HG03280 (cell line): ENCODE results near the gene ADAMTS13.
A peak's percentile ranks its signal among the peaks of the same experiment; 100 is the strongest.

Experiments used
- ATAC-seq: cut with Tn5 transposase; IDR thresholded peaks from one replicate; pipeline ENCODE4 v1.9.1; 2021; ENCODE audit warnings: mild to moderate bottlenecking, moderate library complexity; ENCODE audit not compliant: unreplicated experiment

ADAMTS13 gene

DNA sequence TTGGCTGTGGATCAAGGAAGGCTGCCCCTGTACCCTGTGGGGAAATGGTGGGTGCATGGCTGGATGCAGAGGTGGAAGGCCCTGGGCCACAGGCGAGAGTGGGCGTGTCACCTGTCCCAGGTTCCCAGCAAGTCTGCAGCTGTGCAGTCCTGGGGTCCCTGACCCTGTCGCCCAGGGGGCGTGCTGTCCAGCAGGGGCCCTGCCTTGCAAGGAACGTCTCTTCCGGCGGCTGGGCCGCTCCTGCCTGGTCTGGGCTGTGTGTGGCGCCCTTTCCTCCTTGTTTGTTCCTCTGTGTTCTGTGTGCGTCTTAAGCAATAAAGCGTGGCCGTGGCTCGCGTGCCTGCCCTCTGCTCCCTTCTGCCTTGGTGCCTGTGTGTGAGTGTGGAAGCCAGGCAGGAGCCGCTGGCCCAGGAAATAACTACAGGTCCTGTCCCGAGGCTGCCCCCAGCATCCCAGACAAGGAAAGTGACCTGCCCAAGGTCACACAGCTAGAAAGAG, 48.3 kb downstream of the ADAMTS13 start:
- ATAC-seq, result no peak

DNA sequence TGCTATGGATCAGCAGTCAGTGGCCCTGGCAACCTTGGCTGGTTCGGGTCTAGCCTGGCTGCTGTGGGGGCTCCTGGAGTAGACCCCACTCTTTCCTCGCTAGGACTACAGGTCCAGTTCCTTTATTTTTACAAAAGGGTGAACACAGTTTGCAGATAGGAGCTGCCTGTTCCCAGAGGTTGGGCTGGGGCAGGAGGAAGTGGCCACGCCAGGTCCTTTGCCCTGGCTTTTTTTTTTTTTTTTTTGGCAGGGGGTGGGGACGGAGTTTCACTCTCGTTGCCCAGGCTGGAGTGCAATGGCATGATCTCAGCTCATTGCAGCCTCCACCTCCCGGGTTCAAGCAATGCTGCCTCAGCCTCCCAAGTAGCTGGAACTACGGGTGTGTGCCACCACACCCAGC, 48.8 kb downstream of the ADAMTS13 start:
- no peak for ATAC-seq

DNA sequence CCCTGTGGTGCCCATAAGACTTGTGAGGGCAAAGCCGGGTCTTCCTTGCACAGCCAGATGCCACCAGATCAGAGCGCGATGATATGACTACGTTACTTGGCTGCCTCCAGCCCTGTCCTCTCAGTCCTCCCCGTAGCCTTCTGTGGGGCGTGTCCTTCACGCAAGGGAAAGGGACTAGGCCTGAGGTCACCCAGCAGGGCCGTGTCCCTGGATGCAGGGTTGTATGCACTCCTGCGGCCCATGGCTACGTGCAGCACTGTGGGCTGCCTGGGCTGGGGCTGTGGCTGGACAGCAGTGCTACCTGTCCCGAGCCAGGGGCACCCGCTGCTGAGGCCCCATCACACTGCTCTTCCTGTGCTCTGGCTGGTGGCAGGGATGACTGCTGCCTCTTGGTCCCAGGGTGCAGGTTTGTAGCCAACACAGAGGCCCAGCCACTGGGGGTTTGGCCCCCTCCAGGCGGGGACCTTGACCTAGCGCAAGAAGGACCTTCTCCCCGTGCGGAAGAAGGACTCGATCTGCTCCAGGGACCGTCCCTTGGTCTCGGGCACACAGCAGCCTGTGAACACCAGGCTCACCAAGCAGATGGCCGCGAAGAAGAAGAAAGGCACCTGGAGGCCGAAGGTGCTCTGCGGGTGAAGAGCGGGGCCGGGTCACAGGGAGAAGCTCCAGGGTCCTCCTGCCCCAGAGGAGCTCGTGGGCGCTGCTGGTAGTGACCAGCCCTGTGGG, 49.5 kb downstream of the ADAMTS13 start:
- ATAC-seq, result no peak

DNA sequence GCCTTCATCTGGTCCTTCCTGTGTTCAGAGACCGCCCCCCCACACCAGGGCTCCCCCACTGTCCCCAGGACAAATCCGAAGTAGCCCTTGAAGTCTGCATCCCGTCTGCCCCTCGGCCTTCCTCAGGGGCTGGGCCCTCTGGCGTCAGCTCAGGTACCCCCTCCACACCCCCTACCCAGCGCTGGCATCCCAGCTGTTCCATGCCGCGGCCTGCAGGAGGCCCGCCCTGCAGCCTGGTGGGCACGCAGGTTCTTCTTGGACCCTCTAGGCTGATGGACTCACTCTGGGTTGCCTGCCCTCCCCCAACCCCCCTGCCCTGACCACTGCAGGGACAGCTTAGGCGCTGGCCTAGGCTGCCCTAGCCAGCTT, 50.1 kb downstream of the ADAMTS13 start:
- no peak for ATAC-seq

GRCh38 chr9:133472753-133473378, 50.7 kb downstream of the ADAMTS13 start:
- no peak for ATAC-seq

DNA sequence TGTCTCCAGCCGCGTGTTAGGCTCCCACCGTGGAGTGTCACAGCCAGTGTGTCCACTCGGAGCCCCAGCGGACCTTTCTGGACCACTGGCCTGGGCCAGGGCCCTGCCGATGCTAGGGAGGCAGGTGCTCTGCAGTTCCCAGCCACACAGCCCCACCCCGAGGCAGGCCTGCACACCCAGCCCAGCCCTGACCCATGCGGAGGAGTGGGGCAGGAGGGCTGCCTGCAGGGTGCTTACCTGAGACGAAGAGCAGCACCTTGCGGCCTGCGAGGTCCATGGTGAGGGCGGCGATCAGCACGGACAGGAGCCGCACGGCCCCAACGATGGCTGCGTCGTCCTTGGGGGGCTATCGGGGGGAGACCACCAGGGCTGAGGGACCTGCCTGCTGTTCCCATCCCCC, 51.6 kb downstream of the ADAMTS13 start:
- ATAC-seq, result no peak

DNA sequence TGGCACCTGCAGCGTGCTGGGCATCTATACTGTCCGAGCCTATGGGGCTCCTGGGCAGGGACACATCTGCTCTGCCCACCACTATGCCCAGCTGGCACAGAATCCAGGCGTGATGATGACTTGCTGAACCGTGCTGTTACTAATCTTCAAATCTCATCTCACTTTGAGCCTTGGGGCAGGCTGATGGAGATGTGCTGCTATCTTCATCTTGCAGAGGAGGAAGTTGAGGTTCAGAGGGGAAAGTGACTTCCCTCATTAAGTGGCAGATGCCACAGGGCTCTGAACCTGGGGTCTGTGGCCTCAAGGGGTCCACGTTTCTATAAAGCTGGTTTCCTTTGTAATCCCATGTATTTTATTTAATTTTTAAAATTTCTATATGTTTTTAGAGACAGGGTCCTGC, 52.0 kb downstream of the ADAMTS13 start:
- ATAC-seq, result no peak

DNA sequence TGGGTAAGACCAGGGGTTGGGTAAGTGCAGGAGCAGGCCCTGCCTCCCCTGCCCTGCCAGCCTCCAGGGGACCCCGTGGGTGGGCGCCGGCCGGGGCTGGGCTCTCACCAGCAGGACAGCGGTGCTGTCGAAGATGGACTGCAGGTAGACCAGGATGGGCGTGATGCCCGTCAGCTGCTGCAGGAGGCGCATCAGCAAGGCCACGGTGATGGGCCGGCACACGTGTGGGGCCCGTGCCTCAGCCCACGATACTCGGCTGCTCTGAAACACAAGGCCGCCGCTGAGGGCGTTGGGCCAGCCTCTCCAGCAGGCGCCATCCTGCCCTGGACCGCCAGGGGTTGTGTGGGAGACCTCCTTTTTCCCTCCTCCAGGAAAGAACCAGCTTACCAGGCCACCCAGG, 52.7 kb downstream of the ADAMTS13 start:
- ATAC-seq, result no peak

- ATAC-seq, result no peak
These were observed 53.3 kb downstream of the ADAMTS13 start for GRCh38 chr9:133475292-133476012.

GRCh38 chr9:133476036-133476931, 54.1 kb downstream of the ADAMTS13 start:
- no peak for ATAC-seq

GRCh38 chr9:133476941-133477340, 54.8 kb downstream of the ADAMTS13 start:
- ATAC-seq, result no peak

GRCh38 chr9:133477461-133477860, 55.3 kb downstream of the ADAMTS13 start:
- no peak for ATAC-seq

GRCh38 chr9:133477992-133478850, 56.1 kb downstream of the ADAMTS13 start:
- peak; percentile 27 for ATAC-seq

GRCh38 chr9:133478851-133479711, 56.9 kb downstream of the ADAMTS13 start, which contains the start of gene SLC2A6:
Gene SLC2A6, minus strand, starts transcription at chr9:133479099. Its CDS starts 40 bp downstream, at chr9:133479059.
- ATAC-seq, result peak; percentile 96

GRCh38 chr9:133483611-133484010, 61.4 kb downstream of the ADAMTS13 start:
- no peak for ATAC-seq

DNA sequence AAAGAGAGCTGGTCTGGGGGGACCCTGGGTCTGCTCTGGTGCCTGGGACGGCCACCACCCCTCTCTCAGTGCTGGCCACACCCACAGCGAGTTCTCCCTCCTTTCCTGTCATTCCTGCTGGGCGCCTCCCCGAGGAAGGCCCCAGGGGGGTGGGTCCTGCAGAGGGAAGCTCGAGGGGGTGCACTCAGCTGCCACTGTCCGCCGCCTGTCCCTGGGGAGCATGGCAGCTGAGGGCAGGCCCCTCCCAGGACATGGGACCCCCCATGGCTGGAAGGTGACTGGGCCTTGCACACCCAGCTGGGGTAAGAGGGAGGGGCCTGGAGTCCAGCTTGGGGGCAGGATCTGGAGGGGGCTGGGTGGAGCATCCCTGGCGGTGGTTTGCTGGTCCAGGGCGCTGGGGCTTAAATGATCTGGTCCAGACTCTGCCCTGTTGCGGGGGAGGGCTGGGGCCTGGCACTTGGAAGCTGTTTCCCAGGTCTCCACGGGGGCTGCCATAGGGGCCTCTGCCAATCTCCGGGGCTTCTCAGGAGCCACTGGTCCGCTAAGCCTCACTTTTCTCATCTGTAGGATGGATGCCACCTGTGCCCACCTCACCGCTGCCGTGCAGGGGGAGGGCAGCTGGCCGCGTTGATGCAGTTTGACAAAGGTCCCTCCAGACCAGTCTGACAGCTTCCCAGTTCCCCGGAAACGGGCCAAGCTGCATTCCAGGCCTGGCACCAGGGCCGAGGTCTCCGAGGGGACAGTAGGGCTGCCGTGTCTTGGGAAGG, 62.7 kb downstream of the ADAMTS13 start:
- ATAC-seq, result no peak

DNA sequence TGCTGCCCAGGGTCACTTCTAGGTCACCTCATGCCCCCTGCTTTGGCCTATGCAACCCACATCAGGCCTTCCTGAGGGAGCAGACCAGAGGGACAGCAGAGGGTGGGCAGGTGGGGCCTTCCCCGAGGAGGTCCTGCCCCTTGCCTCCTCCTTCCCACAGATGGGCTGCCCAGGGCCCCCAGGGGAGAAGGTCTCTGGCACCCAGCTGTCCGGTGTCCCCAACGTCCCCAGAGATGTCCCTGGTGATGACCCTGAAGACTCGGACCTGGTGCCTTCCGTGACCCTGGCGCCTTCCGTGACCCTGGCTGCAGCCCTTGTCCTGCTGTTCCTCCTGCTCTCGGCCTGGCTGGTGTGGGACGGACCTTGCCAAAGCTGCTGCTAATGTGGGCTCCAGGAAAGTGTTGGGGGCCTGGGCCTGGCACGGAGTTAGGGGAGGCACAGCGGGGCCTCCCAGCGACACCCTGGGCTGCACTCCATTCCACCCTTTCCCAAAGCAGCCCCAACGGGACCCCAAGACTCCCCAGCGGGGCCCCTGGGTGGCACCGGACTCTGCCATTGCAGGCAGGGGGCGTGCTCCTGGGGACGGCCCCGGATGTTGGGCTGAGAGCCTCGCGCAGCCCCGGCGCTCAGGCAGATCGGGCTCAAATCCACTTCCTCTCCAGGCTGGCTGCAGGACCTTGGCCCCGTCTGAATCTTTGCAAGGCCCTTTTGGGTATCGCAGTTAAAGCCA, 63.5 kb downstream of the ADAMTS13 start:
- ATAC-seq, result peak; percentile 21
